IMR-90 (cell line): Measurements from ENCODE around the gene HDGFL2. TPM values are rescaled to one million over a fixed set of nuclear protein-coding genes. Genes with fewer than 3 reads are reported as not detected.

Experiments
- ATAC-seq: fragments of 200-7000 bp; cut with Tn5 transposase; 2 replicates; pipeline ENCODE4 v1.9.1; 2020; ENCODE audit warnings: low read depth, mild to moderate bottlenecking, moderate library complexity
- BruUV-seq: library from RNA; stranded (reverse); fragments of 400-500 nt; replicated peaks from 2 replicates; lab custom pipeline; 2021; lab: Mats Ljungman, UMichigan
- CTCF ChIA-PET: fragments of 300-600 bp; formaldehyde crosslinking; extraction: SDS; loops from one replicate; lab custom pipeline; 2021; ENCODE audit warnings: antibody characterized with exemption; lab: Yijun Ruan, JAX
- POLR2A ChIA-PET: fragments of 300-600 bp; sonication (Branson Sonifier 250); formaldehyde crosslinking; loops from one replicate; lab custom pipeline; 2022; ENCODE audit warnings: antibody characterized with exemption; ENCODE audit not compliant: unreplicated experiment; lab: Charles Lee
- DNase-seq: peaks from one replicate; pipeline ENCODE4 v3.0.0; 2013
- H2AFZ ChIP-seq: replicated peaks from 2 replicates; pipeline ENCODE3; 2013; ENCODE audit warnings: low read length, mild to moderate bottlenecking; ENCODE audit not compliant: poor library complexity
- H2AK5ac ChIP-seq: 2 replicates; pipeline ENCODE4 v1.6.1; 2013; ENCODE audit warnings: low read depth, low read length, inconsistent platforms
- H2AK9ac ChIP-seq: replicated peaks from 2 replicates; pipeline ENCODE3; 2013; ENCODE audit warnings: mild to moderate bottlenecking, low read depth, low read length, moderate library complexity; ENCODE audit not compliant: poor library complexity
- H2BK120ac ChIP-seq: 2 replicates; pipeline ENCODE4 v1.6.1; 2013; ENCODE audit warnings: low read depth, low read length, inconsistent platforms
- H2BK15ac ChIP-seq: 3 replicates; pipeline ENCODE4 v1.6.1; 2013; ENCODE audit warnings: low read depth, low read length, inconsistent platforms
- H2BK20ac ChIP-seq: 2 replicates; pipeline ENCODE4 v1.6.1; 2013; ENCODE audit warnings: low read depth, mild to moderate bottlenecking, inconsistent platforms, low read length, moderate library complexity
- H2BK5ac ChIP-seq: 2 replicates; pipeline ENCODE4 v1.6.1; 2013; ENCODE audit warnings: mild to moderate bottlenecking, low read depth, low read length, inconsistent platforms; ENCODE audit not compliant: poor library complexity, severe bottlenecking
- H3K14ac ChIP-seq: replicated peaks from 2 replicates; pipeline ENCODE4 v1.6.1; 2013; ENCODE audit warnings: low read depth, low read length, inconsistent platforms
- H3K18ac ChIP-seq: 2 replicates; pipeline ENCODE4 v1.6.1; 2013; ENCODE audit warnings: low read depth, low read length, control low read depth
- H3K23ac ChIP-seq: 2 replicates; pipeline ENCODE4 v1.6.1; 2013; ENCODE audit warnings: low read depth, low read length, inconsistent platforms
- H3K27ac ChIP-seq: 2 replicates; pipeline ENCODE4 v1.5.1; 2013; ENCODE audit warnings: mild to moderate bottlenecking, control low read depth, low read length; ENCODE audit not compliant: insufficient read depth
- H3K27me3 ChIP-seq: 2 replicates; pipeline ENCODE4 v1.6.1; 2013; ENCODE audit warnings: low read length; ENCODE audit not compliant: control insufficient read depth, insufficient read depth
- H3K36me3 ChIP-seq: 2 replicates; pipeline ENCODE4 v1.6.1; 2013; ENCODE audit warnings: low read length, mixed read lengths; ENCODE audit not compliant: control insufficient read depth, insufficient read depth
- H3K4ac ChIP-seq: 2 replicates; pipeline ENCODE4 v1.6.1; 2013; ENCODE audit warnings: low read depth, low read length, inconsistent platforms
- H3K4me1 ChIP-seq: 2 replicates; pipeline ENCODE4 v1.6.1; 2013; ENCODE audit warnings: low read length, mixed read lengths; ENCODE audit not compliant: control insufficient read depth, insufficient read depth
- H3K4me2 ChIP-seq: 2 replicates; pipeline ENCODE4 v1.6.1; 2013; ENCODE audit warnings: low read depth, mild to moderate bottlenecking, control low read depth, low read length, moderate library complexity
- H3K4me3 ChIP-seq: 2 replicates; pipeline ENCODE4 v1.5.1; 2013; ENCODE audit warnings: low read depth, mild to moderate bottlenecking, control low read depth, low read length, moderate library complexity; ENCODE audit not compliant: insufficient read depth
- H3K56ac ChIP-seq: 2 replicates; pipeline ENCODE4 v1.6.1; 2013; ENCODE audit warnings: low read length, inconsistent platforms; ENCODE audit not compliant: insufficient read depth; ENCODE audit errors: extremely low read depth
- H3K79me1 ChIP-seq, 2 experiments: 2 replicates each; pipeline ENCODE4 v1.6.1; 2013; ENCODE audit warnings: low read length in 2 of 2, inconsistent platforms in 1 of 2, low read depth in 1 of 2
- H3K9ac ChIP-seq: 2 replicates; pipeline ENCODE4 v1.6.1; 2013; ENCODE audit warnings: low read depth, low read length, control low read depth
- H3K9me1 ChIP-seq: 2 replicates; pipeline ENCODE4 v1.6.1; 2013; ENCODE audit warnings: low read length, inconsistent platforms; ENCODE audit not compliant: insufficient read depth
- H3K9me3 ChIP-seq: 2 replicates; pipeline ENCODE4 v1.6.1; 2013; ENCODE audit warnings: low read length; ENCODE audit not compliant: control insufficient read depth, insufficient read depth
- H4K20me1 ChIP-seq: 2 replicates; pipeline ENCODE4 v1.6.1; 2013; ENCODE audit warnings: low read length, inconsistent platforms; ENCODE audit not compliant: insufficient read depth
- H4K5ac ChIP-seq: 2 replicates; pipeline ENCODE4 v1.6.1; 2013; ENCODE audit warnings: mild to moderate bottlenecking, low read depth, low read length, control low read depth
- H4K8ac ChIP-seq, 2 experiments: 2 replicates each; pipeline ENCODE4 v1.6.1; 2013; ENCODE audit warnings: low read depth in 2 of 2, low read length in 2 of 2, control low read depth in 1 of 2, inconsistent platforms in 1 of 2
- H4K91ac ChIP-seq: 2 replicates; pipeline ENCODE4 v1.6.1; 2013; ENCODE audit warnings: low read depth, low read length, inconsistent platforms; ENCODE audit not compliant: insufficient read depth
- BHLHE40 ChIP-seq: fragments of 150-350 bp; IDR thresholded peaks from 2 replicates; pipeline ENCODE4 v1.6.1; 2016; ENCODE audit warnings: mild to moderate bottlenecking, low read depth, low read length
- CEBPB ChIP-seq: IDR thresholded peaks from 2 replicates; pipeline ENCODE4 v1.6.1; 2012; ENCODE audit warnings: low read depth, low read length, improper control_type of control experiment
- CHD1 ChIP-seq: IDR thresholded peaks from 2 replicates; pipeline ENCODE4 v1.6.1; 2012; ENCODE audit warnings: low read depth, low read length, improper control_type of control experiment
- FOS ChIP-seq: fragments of 150-350 bp; IDR thresholded peaks from 2 replicates; pipeline ENCODE4 v1.6.1; 2016; ENCODE audit warnings: low read depth, low read length
- MAZ ChIP-seq: IDR thresholded peaks from 2 replicates; pipeline ENCODE4 v1.6.1; 2012; ENCODE audit warnings: low read depth, mild to moderate bottlenecking, low read length, improper control_type of control experiment, moderate library complexity, borderline replicate concordance
- MXI1 ChIP-seq: IDR thresholded peaks from 2 replicates; pipeline ENCODE4 v1.6.1; 2012; ENCODE audit warnings: low read depth, mild to moderate bottlenecking, low read length, moderate library complexity, borderline replicate concordance
- NFE2L2 ChIP-seq: fragments of 150-350 bp; IDR thresholded peaks from 2 replicates; pipeline ENCODE4 v1.6.1; 2016; ENCODE audit warnings: low read depth, mild to moderate bottlenecking, low read length
- RAD21 ChIP-seq: IDR thresholded peaks from 2 replicates; pipeline ENCODE4 v1.6.1; 2012; ENCODE audit warnings: low read length, improper control_type of control experiment
- RFX5 ChIP-seq: IDR thresholded peaks from 2 replicates; pipeline ENCODE4 v1.8.0; 2012; ENCODE audit warnings: low read depth, mild to moderate bottlenecking, low read length, moderate library complexity
- SMC3 ChIP-seq: fragments of 150-350 bp; IDR thresholded peaks from 2 replicates; pipeline ENCODE4 v1.6.1; 2016; ENCODE audit warnings: low read depth, mild to moderate bottlenecking, antibody characterized with exemption, low read length, moderate library complexity
- WGBS, 2 experiments: methylation state at CpG; one replicate each; pipeline versions ENCODE4 v1.1.5 to v1.1.7; 2013; ENCODE audit warnings: missing lambda C conversion rate in 2 of 2; ENCODE audit not compliant: insufficient read length in 1 of 2; ENCODE audit errors: extremely low coverage in 2 of 2; 5-methylcytosine and 5-hydroxymethylcytosine counted together
- dilution Hi-C: fragments of 300-500 bp; cut with HindIII; formaldehyde crosslinking; loops from one replicate; pipeline ENCODE4 v1.14.3; 2018; ENCODE audit warnings: low sequenced_read_pairs; ENCODE audit not compliant: unreplicated experiment
- in situ Hi-C: fragments of 300-500 bp; cut with MboI; formaldehyde crosslinking; loops from 3 replicates; pipeline ENCODE4 v1.14.3; 2019; ENCODE audit warnings: low sequenced_read_pairs, inconsistent platforms, mixed read lengths
- intact Hi-C: fragments of 100-400 bp; cut with micrococcal nuclease; formaldehyde crosslinking; loops from 2 replicates; pipeline ENCODE4 v1.10.0; 2022
- polyA plus RNA-seq, 3 experiments: library from polyadenylated mRNA; depleted of rRNA; stranded (reverse); fragments of >200 nt; gene quantifications; 2 replicates each; pipeline ENCODE4 v1.2.3, GENCODE V29; 2012; ENCODE audit warnings: low replicate concordance in 1 of 3
- total RNA-seq: library from RNA; depleted of rRNA; stranded (reverse); fragments of >200 nt; gene quantifications from 2 replicates; pipeline ENCODE4 v1.2.3, GENCODE V29; 2012
- TF ChIP-seq, protein P1 (sequence below): conservative IDR thresholded peaks from 2 replicates; pipeline ENCODE4 v1.5.1; 2012; ENCODE audit warnings: mild to moderate bottlenecking, low read depth, low read length, improper control_type of control experiment
- TF ChIP-seq, protein P2 (sequence below): fragments of 150-350 bp; IDR thresholded peaks from 2 replicates; pipeline ENCODE4 v1.6.1; 2017; ENCODE audit warnings: mild to moderate bottlenecking, antibody characterized with exemption, low read length, low read depth
- TF ChIP-seq, protein P3 (sequence below): fragments of 150-350 bp; IDR thresholded peaks from 2 replicates; pipeline ENCODE4 v1.6.1; 2016; ENCODE audit warnings: low read depth, mild to moderate bottlenecking, low read length, moderate library complexity, borderline replicate concordance

The HDGFL2 gene
- total and polyA plus RNA-seq, 2 of the 4 experiments (the other 2 are of a cell fraction) = 35.8 to 48.5 TPM

DNA sequence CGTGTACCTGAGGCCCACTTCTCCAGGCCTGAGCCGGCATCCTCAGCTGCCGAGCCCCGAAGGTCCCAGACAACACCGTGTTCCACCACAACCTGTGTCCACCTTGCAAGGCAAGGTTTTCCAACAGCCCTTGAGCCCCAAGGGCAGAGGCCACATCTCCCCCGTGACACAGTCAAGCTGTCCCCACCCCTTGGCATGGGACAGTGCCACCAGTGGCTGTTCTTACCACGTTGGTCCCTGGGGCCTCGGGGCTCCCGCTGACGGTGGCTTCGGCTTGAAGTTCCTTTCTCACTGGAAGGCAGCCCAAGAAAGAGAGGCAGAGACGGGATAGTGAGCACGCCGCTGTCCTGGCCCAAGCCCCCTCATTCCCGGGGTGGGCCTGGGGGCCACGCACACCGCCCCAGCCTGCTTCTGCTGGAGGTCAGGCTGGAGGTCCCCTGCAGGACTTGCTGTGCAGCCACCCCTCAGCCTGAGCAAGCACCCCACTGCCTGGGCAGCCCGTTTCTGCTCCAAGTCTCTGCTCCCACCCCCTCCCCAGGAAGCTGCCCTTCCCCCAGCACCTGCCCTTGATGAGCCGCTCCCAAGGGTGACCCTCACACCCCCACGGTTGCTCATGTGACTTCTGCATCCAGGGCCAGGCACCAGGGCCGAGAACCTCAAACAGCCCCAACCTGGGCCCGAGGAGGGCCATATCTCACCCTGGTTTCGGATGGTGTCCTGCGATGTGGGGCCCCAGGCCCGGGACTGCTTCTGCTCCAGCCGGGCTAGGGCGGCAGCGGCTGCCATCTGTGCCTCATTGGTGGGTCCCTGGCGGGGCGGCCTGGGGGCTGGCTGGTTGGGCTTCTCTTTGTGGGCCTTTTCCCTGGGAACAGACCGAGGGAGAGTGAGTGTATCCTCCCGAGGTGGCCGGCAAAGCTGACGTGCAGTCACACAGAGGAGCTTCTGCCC, 18.6 kb upstream of the HDGFL2 start:
- no peak overlapping the region for H4K8ac ChIP-seq
- intact Hi-C loops = no loop called here
- H3K79me1 ChIP-seq = peaks cover 15 to 72% of the 10 kb centered on the region in 2 experiments
- H3K27me3 ChIP-seq = no peaks in the 10 kb centered on the region
- no peak overlapping the region for H3K23ac ChIP-seq
- no peaks in the 10 kb centered on the region for H3K9me3 ChIP-seq
- H3K27ac ChIP-seq = no peak overlapping the region
- H3K4me2 ChIP-seq = no peak overlapping the region
- no peak for DNase-seq
- in situ Hi-C loops = no loop called here
- H3K4me1 ChIP-seq = peaks cover 12% of the 10 kb centered on the region
- no peak overlapping the region for H4K5ac ChIP-seq
- H2BK5ac ChIP-seq = no peak overlapping the region
- H2BK120ac ChIP-seq = no peak overlapping the region
- no peak overlapping the region for H2BK20ac ChIP-seq
- H3K4me3 ChIP-seq = no peak overlapping the region
- CTCF ChIA-PET = no interaction called here
- H4K20me1 ChIP-seq = peaks cover 21% of the 10 kb centered on the region
- H3K36me3 ChIP-seq = peaks cover 44% of the 10 kb centered on the region
- TF ChIP-seq SMC3 (no peak), CEBPB (no peak), FOS (no peak), CHD1 (no peak), RAD21 (no peak), MXI1 (no peak), BHLHE40 (no peak), RFX5 (no peak), MAZ (no peak), NFE2L2 (no peak)
- TF ChIP-seq, protein P1, sequence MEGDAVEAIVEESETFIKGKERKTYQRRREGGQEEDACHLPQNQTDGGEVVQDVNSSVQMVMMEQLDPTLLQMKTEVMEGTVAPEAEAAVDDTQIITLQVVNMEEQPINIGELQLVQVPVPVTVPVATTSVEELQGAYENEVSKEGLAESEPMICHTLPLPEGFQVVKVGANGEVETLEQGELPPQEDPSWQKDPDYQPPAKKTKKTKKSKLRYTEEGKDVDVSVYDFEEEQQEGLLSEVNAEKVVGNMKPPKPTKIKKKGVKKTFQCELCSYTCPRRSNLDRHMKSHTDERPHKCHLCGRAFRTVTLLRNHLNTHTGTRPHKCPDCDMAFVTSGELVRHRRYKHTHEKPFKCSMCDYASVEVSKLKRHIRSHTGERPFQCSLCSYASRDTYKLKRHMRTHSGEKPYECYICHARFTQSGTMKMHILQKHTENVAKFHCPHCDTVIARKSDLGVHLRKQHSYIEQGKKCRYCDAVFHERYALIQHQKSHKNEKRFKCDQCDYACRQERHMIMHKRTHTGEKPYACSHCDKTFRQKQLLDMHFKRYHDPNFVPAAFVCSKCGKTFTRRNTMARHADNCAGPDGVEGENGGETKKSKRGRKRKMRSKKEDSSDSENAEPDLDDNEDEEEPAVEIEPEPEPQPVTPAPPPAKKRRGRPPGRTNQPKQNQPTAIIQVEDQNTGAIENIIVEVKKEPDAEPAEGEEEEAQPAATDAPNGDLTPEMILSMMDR = no peak
- TF ChIP-seq, protein P2, sequence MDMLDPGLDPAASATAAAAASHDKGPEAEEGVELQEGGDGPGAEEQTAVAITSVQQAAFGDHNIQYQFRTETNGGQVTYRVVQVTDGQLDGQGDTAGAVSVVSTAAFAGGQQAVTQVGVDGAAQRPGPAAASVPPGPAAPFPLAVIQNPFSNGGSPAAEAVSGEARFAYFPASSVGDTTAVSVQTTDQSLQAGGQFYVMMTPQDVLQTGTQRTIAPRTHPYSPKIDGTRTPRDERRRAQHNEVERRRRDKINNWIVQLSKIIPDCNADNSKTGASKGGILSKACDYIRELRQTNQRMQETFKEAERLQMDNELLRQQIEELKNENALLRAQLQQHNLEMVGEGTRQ = no peak
- TF ChIP-seq, protein P3, sequence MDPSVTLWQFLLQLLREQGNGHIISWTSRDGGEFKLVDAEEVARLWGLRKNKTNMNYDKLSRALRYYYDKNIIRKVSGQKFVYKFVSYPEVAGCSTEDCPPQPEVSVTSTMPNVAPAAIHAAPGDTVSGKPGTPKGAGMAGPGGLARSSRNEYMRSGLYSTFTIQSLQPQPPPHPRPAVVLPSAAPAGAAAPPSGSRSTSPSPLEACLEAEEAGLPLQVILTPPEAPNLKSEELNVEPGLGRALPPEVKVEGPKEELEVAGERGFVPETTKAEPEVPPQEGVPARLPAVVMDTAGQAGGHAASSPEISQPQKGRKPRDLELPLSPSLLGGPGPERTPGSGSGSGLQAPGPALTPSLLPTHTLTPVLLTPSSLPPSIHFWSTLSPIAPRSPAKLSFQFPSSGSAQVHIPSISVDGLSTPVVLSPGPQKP = no peak
- 83% methylated on average over 17 of the region's 34 CpGs; no CpG with 5 or more reads in 1 of the 2 experiments for WGBS, 2 experiments
- no TSS peak for BruUV-seq
- no peak overlapping the region for H2AFZ ChIP-seq
- no peak overlapping the region for H3K9ac ChIP-seq
- H3K56ac ChIP-seq = no peak overlapping the region
- dilution Hi-C loops = no loop called here
- no peak overlapping the region for H3K18ac ChIP-seq
- no peak overlapping the region for H2BK15ac ChIP-seq
- no peak overlapping the region for H4K91ac ChIP-seq
- POLR2A ChIA-PET = no interaction called here
- peaks cover 17% of the 10 kb centered on the region for H3K9me1 ChIP-seq
- no peak for ATAC-seq
- H2AK5ac ChIP-seq = no peak overlapping the region
- H2AK9ac ChIP-seq = peak overlapping the region; percentile 53
- no peak overlapping the region for H3K14ac ChIP-seq
- no peak overlapping the region for H3K4ac ChIP-seq
